ENCODE data around the gene RFX2.
"Not testable (repeated sequence)": the region's sequence is repeated elsewhere in the genome, so short reads cannot be mapped to it uniquely, and the experiment has no call there.

Gene RFX2

DNA sequence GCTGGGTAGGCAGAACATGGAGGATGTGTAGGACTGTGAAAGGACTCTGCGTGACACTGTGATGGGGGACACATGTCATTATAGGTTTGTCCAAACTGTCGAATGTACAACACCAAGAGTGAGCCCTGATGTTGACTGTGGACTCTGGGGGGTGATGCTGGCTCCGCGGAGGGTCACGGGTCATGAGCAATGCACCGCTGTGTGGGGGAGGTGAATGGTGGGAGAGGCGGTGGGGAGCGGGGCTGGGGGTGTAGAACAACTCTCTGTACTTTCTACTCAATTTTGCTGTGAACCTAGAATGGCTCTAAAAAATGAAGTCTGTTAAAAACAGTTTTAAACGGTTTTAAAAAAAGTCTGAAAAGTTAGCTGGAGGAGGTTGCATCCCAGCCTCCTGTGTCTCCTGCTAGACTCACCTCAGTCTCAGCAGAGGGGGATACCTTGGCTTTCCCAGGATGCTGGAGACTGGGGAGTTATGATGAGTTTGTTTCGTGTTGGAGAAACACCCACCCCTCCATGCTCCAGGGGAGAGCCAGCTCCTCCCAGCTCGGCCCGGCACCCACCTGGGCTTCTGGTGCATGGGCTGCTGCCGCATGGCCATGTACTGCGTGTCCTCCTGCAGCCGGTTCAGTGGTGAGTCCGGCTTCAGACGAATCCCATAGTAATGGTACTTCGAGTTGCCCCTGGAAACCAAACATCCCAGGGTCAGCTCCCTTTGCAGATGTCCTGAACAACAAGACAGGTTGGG, 97.7 kb downstream of the RFX2 start:
- DNase-seq (ENCODE audit: low read depth), result no peak

- no peak for DNase-seq (ENCODE audit: low read depth)
Measured at GRCh38 chr19:6011794-6012193, 98.5 kb downstream of the RFX2 start.

DNA sequence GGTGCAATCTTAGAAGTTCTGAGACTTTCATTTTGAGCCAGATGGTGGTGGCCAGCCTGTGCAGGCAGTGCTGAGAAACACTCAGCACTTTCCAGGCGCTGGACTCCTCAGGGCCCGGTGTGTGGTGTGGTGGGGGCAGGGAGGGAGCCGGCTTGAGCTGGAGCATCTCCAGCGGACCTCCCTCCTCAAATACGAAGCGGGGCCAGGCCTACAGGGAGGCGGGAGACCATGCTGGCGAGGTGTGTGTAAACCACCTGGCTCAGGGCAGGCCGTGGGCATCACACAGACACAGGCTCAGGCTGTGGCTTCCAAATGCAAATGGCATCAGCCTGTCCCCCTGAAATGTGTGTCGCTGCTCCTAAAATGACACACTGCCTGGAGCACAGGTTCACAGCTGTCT, 99.1 kb downstream of the RFX2 start:
- no peak for DNase-seq (ENCODE audit: low read depth)

DNA sequence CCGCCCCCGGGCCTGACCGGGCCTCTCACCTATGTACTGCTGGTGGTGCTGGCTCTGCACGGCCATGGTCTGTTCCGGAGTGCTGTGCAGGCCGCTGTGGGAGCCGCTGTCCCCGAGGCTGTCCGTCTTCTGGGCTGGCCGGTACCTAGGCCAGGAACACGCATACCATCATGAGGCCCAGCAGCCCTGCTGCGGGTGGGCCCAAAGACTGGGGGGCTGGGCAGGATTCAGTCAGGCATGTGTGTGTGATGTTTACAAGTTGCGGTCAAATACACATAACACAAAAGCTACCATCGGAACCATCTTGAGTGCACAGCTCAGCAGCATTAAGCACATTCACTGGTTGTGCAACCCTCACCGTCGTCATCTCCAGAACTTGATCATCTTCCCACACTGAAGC, 100.2 kb downstream of the RFX2 start:
- DNase-seq (ENCODE audit: low read depth), result no peak

GRCh38 chr19:6007866-6008265, 102.4 kb downstream of the RFX2 start:
- no peak for DNase-seq (ENCODE audit: low read depth)

DNA sequence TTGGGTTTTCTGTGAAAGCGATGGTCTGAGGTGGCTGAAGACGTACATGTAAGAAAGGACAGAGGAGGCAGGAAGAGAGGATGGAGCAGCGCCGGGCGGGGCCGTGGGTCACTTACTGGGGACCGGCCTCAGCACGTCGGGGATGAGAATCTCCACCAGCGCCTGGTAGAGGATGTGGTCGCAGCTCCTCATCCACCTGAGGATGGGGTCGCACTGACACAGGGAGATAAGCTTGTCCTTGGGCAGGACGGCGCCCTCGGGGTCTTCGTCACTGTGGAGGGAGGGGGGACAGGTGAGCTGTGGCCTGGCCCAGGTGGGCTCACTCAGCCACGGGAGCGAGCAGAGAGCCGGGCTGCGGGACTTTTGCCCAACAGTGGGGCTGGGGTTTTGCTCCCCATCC, 103.4 kb downstream of the RFX2 start:
- DNase-seq (ENCODE audit: low read depth), result no peak

- not testable (repeated sequence) for DNase-seq (ENCODE audit: low read depth)
Measured at GRCh38 chr19:6006070-6006446, 104.2 kb downstream of the RFX2 start.

DNA sequence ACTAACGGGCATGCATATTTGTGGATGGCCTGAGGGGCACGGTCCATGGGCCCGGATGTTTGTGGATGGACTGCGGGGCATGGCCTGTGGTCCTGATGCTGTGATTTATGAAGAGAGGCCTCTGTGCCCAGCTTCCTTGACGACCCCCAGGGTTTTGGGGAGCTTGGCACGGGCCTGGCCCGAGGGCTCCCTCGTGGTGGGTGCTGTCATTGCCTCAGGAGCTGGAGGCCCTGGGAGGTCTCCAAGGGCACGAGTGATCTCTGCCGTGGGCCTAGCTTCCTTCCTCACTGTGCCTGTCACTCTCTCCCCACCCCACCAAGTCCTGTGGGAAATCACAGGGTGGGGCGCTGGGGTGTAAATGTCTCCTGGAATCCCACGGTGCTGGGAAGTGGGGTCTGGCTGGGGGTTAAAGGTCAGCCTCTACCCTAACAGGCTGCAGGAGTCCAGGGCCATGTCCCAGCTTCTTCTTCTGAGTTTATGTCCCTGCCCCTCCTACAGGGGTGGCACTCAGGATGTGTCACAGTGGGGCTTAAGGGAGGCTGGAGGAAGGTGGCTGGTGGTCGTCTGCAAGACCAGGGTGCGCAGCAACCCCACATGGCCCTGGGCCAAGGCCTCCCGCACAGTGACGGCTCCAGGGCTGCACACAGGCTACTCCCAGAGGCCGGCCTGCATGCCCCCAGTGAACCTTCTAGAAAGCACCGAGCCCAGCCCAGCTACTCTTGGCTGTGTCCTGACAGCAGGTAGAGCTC, 104.8 kb downstream of the RFX2 start:
- DNase-seq (ENCODE audit: low read depth), result no peak

- no peak for DNase-seq (ENCODE audit: low read depth)
Measured at GRCh38 chr19:6003976-6004375, 106.3 kb downstream of the RFX2 start.

- no peak for DNase-seq (ENCODE audit: low read depth)
Measured at GRCh38 chr19:6002591-6002990, 107.7 kb downstream of the RFX2 start.

- no peak for DNase-seq (ENCODE audit: low read depth)
Measured at GRCh38 chr19:6000228-6000847, 110.0 kb downstream of the RFX2 start.

DNA sequence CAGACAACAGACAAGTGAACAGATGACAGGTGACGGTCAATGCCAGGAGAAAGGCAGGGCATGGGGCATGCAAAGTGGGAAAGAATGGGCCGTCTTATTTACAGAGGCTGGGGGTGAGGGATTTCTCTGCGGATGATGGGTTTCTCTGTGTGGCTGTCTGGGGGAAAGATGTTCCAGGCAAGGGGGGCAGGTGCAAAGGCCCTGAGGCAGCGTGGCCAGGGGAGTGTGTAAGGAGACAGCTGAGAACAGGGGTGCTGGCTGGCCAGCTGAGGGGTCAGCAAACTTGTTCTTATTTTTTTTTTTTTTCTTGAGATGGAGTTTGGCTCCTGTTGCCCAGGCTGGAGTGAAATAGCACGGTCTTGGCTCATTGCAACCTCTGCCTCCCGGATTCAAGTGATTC, 110.6 kb downstream of the RFX2 start:
- DNase-seq (ENCODE audit: low read depth), result no peak

DNA sequence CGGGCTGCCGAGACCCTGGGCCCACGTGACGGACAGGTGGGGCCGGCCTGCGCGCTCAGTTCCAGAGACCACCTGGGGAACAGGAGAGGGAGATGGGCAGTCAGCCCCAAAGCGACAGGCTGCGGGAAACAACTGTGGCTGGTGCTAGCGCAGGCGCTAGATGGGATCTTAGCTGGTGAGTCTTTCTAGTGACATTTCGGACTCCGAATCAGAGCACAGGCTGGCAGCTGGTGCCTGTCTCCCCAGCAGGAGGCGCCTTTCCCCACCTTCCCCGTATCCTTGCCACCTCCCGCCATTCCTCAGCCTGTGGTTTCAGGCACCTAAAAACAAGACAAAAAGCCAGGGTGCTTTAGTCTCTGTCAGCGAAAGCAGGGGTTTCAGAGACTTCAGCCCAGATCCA, 112.9 kb downstream of the RFX2 start:
- no peak for DNase-seq (ENCODE audit: low read depth)

GRCh38 chr19:5996623-5997320, 113.5 kb downstream of the RFX2 start:
- no peak for DNase-seq (ENCODE audit: low read depth)

DNA sequence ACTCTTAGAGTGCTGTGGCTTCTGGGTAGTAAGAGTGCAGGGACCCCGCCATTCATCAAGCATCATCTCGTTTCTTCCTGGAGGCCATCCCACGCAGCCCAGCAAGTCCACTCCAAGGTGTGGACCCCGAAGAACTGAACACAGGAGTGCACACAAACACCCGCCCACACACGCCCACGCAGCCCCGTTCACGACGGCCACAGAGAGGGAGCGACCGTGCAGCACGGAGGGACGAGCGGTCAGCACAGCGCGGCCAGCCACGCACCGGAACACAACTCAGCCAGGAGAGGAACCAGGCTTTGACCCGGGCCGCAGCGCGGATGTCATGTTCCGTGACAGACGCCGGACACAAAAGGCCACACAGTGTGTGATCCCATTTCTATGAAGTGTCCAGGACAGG, 114.2 kb downstream of the RFX2 start:
- DNase-seq (ENCODE audit: low read depth), result no peak

DNA sequence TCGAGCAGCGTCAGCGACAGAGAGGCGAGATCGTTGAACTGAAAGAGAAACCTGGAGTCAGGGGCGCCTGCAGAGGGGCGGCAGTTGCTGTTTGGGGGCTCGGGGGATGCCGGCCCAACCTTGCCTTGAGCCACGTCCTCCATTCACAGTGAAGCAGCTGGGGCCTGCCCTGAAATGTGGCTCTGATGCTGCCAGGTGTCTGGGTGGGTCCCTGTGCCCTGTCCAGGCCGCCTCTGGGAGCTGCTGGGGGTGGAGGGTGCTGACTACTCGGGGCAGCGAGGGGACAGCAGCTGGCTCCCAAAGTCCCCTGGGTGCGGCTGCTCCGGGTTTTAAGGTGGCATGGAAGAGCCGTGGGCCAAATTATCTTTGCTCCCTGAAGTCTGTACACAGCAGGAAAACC, 114.7 kb downstream of the RFX2 start:
- no peak for DNase-seq (ENCODE audit: low read depth)

- no peak for DNase-seq (ENCODE audit: low read depth)
Measured at GRCh38 chr19:5994405-5995165, 115.7 kb downstream of the RFX2 start.

GRCh38 chr19:5993648-5994358, 116.5 kb downstream of the RFX2 start:
- DNase-seq (ENCODE audit: low read depth), result no peak

GRCh38 chr19:5993201-5993600, 117.1 kb downstream of the RFX2 start:
- DNase-seq (ENCODE audit: low read depth), result no peak

GRCh38 chr19:5992756-5993155, 117.5 kb downstream of the RFX2 start:
- DNase-seq (ENCODE audit: low read depth), result no peak

GRCh38 chr19:5991244-5991838, 119.0 kb downstream of the RFX2 start:
- no peak for DNase-seq (ENCODE audit: low read depth)

Measured in activated T-helper 9 cell treated with anti-CD3 and anti-CD28 coated beads, Interleukin-2, amount 50 U/mL, for 16 hours (primary cell).